Measurements from ENCODE around the gene GSTO2. TPM values are rescaled to one million over a fixed set of nuclear protein-coding genes. Genes with fewer than 3 reads are reported as not detected.

GSTO2 gene
- total and polyA plus RNA-seq, 2 of the 4 experiments (the other 2 are of a cell fraction): 1.4 to 2.3 TPM

- Histone ChIP-seq H3K79me1 (ENCODE audit: low read depth in 1 of 2, low read length in 2 of 2) (no peaks in the 10 kb centered on the region; a peak in 1 of 4 replicates), H2BK20ac (ENCODE audit: low read depth, low read length) (peak overlapping the region; percentile 59), H4K8ac (ENCODE audit: low read depth in 2 of 2, low read length in 2 of 2) (peak overlapping the region in 1 of 2 experiments; percentile 50; a peak in 2 of 4 replicates), H2AK5ac (ENCODE audit: low read depth, low read length) (peak overlapping the region; percentile 14; the same call in 1 of the 2 replicates), H2AK9ac (replicated peaks; ENCODE audit: low read depth, low read length, poor library complexity) (peak overlapping the region; percentile 85), H3K27ac (ENCODE audit: insufficient read depth, low read length) (no peak overlapping the region), H2BK5ac (ENCODE audit: low read depth, low read length, poor library complexity, severe bottlenecking) (no peak overlapping the region), H4K20me1 (ENCODE audit: insufficient read depth, low read length) (no peaks in the 10 kb centered on the region), H3K9me3 (ENCODE audit: control insufficient read depth, insufficient read depth, low read length) (no peaks in the 10 kb centered on the region), H4K91ac (ENCODE audit: insufficient read depth, low read depth, low read length) (peak overlapping the region; percentile 22), H4K5ac (ENCODE audit: low read depth, low read length) (no peak overlapping the region), H3K9me1 (ENCODE audit: insufficient read depth, low read length) (peaks cover 5% of the 10 kb centered on the region; the same call in 1 of the 2 replicates), H3K14ac (replicated peaks; ENCODE audit: low read depth, low read length) (peak overlapping the region; percentile 15), H3K9ac (ENCODE audit: low read depth, low read length) (no peak overlapping the region; the same call in 1 of the 2 replicates), H3K36me3 (ENCODE audit: control insufficient read depth, insufficient read depth, low read length) (no peaks in the 10 kb centered on the region), H2AFZ (replicated peaks; ENCODE audit: low read length, poor library complexity) (peak overlapping the region; percentile 83), H3K4me2 (ENCODE audit: low read depth, low read length) (peak overlapping the region; percentile 41; the same call in 1 of the 2 replicates), H2BK120ac (ENCODE audit: low read depth, low read length) (peak overlapping the region; percentile 58; the same call in 1 of the 2 replicates), H3K4me3 (ENCODE audit: insufficient read depth, low read depth, low read length) (no peak overlapping the region), H3K4me1 (ENCODE audit: control insufficient read depth, insufficient read depth, low read length) (peaks cover 7% of the 10 kb centered on the region; the same call in 1 of the 2 replicates), H3K27me3 (ENCODE audit: control insufficient read depth, insufficient read depth, low read length) (peaks cover 3% of the 10 kb centered on the region; the same call in 1 of the 2 replicates), H3K23ac (ENCODE audit: low read depth, low read length) (peak overlapping the region; percentile 14; the same call in 1 of the 2 replicates), H3K4ac (ENCODE audit: low read depth, low read length) (peak overlapping the region; percentile 57; the same call in 1 of the 2 replicates), H3K18ac (ENCODE audit: low read depth, low read length) (peak overlapping the region; percentile 10; the same call in 1 of the 2 replicates), H3K56ac (ENCODE audit: extremely low read depth, insufficient read depth, low read length) (peak overlapping the region; percentile 6; the same call in 1 of the 2 replicates), H2BK15ac (ENCODE audit: low read depth, low read length) (peak overlapping the region; percentile 24; the same call in 1 of the 3 replicates)
- peak; percentile 68 for DNase-seq
- ChIA-PET POLR2A (ENCODE audit: unreplicated experiment) (no interaction called here), CTCF (interaction anchor here (0.7 to 1.3 kb wide), 4 partner anchors 51 to 74 kb away, joined by 3 to 5 read pairs (median 4); no protein-coding TSS in a partner anchor)
- dilution Hi-C loops (cut with HindIII; ENCODE audit: low sequenced_read_pairs, unreplicated experiment): no loop called here
- no TSS peak for BruUV-seq (replicated peaks)
- WGBS, 2 experiments (ENCODE audit: extremely low coverage in 2 of 2, insufficient read length in 1 of 2): 20% methylated on average over 1 of the region's 5 CpGs; no CpG with 5 or more reads in 1 of the 2 experiments
- in situ Hi-C loops (cut with MboI; ENCODE audit: low sequenced_read_pairs): loop anchor here (5.0 kb wide), 2 partner anchors 57 to 302 kb away; no protein-coding TSS in a partner anchor
- TF ChIP-seq MAZ (IDR thresholded peaks at IDR 0.05; ENCODE audit: borderline replicate concordance, low read depth, low read length): no peak
- no peak for TF ChIP-seq POLR2A (IDR thresholded peaks at IDR 0.05; ENCODE audit: low read depth, low read length)
- no peak for TF ChIP-seq RCOR1 (IDR thresholded peaks at IDR 0.05; ENCODE audit: insufficient replicate concordance, low read length)
- no peak for TF ChIP-seq MXI1 (IDR thresholded peaks at IDR 0.05; ENCODE audit: borderline replicate concordance, low read depth, low read length)
- peak; percentile 47; the same call in 1 of the 2 replicates for TF ChIP-seq NFE2L2 (IDR thresholded peaks at IDR 0.05; ENCODE audit: low read depth, low read length)
- no peak for TF ChIP-seq CHD1 (IDR thresholded peaks at IDR 0.05; ENCODE audit: low read depth, low read length)
- TF ChIP-seq FOS (IDR thresholded peaks at IDR 0.05; ENCODE audit: low read depth, low read length): no peak
- TF ChIP-seq, protein P1, sequence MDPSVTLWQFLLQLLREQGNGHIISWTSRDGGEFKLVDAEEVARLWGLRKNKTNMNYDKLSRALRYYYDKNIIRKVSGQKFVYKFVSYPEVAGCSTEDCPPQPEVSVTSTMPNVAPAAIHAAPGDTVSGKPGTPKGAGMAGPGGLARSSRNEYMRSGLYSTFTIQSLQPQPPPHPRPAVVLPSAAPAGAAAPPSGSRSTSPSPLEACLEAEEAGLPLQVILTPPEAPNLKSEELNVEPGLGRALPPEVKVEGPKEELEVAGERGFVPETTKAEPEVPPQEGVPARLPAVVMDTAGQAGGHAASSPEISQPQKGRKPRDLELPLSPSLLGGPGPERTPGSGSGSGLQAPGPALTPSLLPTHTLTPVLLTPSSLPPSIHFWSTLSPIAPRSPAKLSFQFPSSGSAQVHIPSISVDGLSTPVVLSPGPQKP (IDR thresholded peaks at IDR 0.05; ENCODE audit: borderline replicate concordance, low read depth, low read length): no peak
- TF ChIP-seq RAD21 (IDR thresholded peaks at IDR 0.05; ENCODE audit: low read length): no peak
- TF ChIP-seq CEBPB (IDR thresholded peaks at IDR 0.05; ENCODE audit: low read depth, low read length): peak; percentile 96
- no peak for TF ChIP-seq SMC3 (IDR thresholded peaks at IDR 0.05; ENCODE audit: low read depth, low read length)
- no peak for TF ChIP-seq BHLHE40 (IDR thresholded peaks at IDR 0.05; ENCODE audit: low read depth, low read length)
- TF ChIP-seq MAFK (IDR thresholded peaks at IDR 0.05; ENCODE audit: low read depth, low read length): no peak
- TF ChIP-seq, protein P2, sequence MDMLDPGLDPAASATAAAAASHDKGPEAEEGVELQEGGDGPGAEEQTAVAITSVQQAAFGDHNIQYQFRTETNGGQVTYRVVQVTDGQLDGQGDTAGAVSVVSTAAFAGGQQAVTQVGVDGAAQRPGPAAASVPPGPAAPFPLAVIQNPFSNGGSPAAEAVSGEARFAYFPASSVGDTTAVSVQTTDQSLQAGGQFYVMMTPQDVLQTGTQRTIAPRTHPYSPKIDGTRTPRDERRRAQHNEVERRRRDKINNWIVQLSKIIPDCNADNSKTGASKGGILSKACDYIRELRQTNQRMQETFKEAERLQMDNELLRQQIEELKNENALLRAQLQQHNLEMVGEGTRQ (IDR thresholded peaks at IDR 0.05; ENCODE audit: low read depth, low read length): no peak
- intact Hi-C loops (cut with micrococcal nuclease): loop anchor here (1.0 to 5.0 kb wide), 7 partner anchors 44 to 462 kb away; partner anchors contain the start of gene SFR1
- no peak for ATAC-seq (ENCODE audit: low read depth)
Observed at GRCh38 chr10:104349623-104350126, 80.7 kb downstream of the GSTO2 start.

Data from IMR-90 (cell line).